ENCODE data around the gene MAD2L2. TPM values are rescaled to one million over a fixed set of nuclear protein-coding genes. Genes with fewer than 3 reads are reported as not detected.

MAD2L2 gene
- total RNA-seq, 6 experiments from 2014 or later = 18.0 to 66.4 (median 29.7) TPM

DNA sequence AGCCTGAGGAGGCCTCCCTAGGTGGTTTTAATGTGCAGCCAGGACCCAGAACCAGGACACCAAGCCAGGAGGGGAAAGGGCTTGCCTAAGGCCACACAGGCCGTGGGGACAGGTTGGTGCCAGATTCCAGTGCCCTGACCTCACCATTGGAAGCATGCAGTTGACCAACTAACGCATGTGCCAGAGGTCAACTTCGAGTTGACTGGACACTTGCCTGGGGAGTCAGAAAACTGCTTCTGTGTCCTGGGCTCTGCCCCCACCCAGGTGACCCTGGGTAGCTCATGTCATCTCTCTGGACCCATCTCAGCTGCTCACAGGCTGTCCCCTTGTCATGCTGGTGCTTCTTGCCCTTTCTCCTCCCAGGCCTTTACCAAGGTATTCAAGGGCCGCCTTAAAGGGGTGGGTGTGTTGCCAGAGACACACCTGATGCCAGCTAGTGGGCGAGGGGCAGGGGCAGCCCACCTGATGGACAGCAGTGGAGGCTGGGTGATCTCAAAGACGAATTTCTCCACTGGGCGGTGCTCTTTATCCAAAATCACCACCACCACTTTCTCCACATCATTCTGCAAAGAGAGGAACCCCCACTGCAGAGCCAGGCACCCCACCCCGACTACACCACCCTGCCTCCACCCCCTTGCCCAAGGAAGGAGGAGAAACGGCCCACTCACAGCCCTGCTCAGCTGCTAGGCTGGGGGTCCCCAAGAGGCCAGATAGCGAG lies 4.4 kb downstream of the MAD2L2 start:
- ATAC-seq = peak; percentile 67 to 77 (median 68)
- H3K9me3 ChIP-seq = no peaks in the 10 kb centered on the region
- no peak overlapping the region for H3K4me3 ChIP-seq
- H3K4me1 ChIP-seq = peaks cover 0 to 46% (median 10%) of the 10 kb centered on the region in 4 donors
- WGBS (ENCODE audit: insufficient coverage, low coverage, low lambda C conversion rate, missing lambda C conversion rate) = 49% methylated on average over 5 of the region's 10 CpGs
- peaks cover 0 to 12% (median 4%) of the 10 kb centered on the region in 4 donors for H3K36me3 ChIP-seq
- no peak for TF ChIP-seq POLR2A (IDR thresholded peaks at IDR 0.05)
- TF ChIP-seq, protein P1, sequence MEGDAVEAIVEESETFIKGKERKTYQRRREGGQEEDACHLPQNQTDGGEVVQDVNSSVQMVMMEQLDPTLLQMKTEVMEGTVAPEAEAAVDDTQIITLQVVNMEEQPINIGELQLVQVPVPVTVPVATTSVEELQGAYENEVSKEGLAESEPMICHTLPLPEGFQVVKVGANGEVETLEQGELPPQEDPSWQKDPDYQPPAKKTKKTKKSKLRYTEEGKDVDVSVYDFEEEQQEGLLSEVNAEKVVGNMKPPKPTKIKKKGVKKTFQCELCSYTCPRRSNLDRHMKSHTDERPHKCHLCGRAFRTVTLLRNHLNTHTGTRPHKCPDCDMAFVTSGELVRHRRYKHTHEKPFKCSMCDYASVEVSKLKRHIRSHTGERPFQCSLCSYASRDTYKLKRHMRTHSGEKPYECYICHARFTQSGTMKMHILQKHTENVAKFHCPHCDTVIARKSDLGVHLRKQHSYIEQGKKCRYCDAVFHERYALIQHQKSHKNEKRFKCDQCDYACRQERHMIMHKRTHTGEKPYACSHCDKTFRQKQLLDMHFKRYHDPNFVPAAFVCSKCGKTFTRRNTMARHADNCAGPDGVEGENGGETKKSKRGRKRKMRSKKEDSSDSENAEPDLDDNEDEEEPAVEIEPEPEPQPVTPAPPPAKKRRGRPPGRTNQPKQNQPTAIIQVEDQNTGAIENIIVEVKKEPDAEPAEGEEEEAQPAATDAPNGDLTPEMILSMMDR (IDR thresholded peaks at IDR 0.05) = no peak
- intact Hi-C loops (cut with DNase I) = no loop called here
- H3K27ac ChIP-seq = peak overlapping the region in 2 of 3 donors; percentile 10 to 68
- peak; percentile 80 to 96 (median 93) for DNase-seq
- H3K27me3 ChIP-seq = no peaks in the 10 kb centered on the region

DNA sequence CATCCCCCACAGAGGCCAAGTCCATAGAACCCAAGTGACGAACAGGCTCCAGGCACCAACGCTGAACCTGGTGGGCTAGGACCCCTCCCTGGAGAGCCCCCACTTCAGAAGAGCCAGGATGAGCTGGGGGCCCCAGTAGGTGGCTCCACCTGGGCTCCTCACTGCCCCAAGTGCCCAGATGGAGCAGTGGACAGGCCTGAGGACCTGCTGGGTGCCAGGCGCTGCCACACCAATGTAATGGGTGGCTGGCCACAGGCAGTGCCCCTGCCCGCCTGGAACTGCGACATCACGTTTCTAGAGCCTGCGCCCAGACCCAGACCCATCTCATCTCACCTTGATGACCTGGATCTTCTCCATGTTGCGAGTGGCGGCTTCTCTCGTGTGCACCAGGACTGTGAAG lies 5.6 kb downstream of the MAD2L2 start:
- H3K4me3 ChIP-seq = no peak overlapping the region
- intact Hi-C loops (cut with DNase I) = no loop called here
- H3K27me3 ChIP-seq = no peaks in the 10 kb centered on the region
- ATAC-seq (no peak), DNase-seq (no peak)
- H3K9me3 ChIP-seq = no peaks in the 10 kb centered on the region
- H3K27ac ChIP-seq = peak overlapping the region in 1 of 3 donors; percentile 68
- 83% methylated on average over 1 of the region's 10 CpGs for WGBS (ENCODE audit: insufficient coverage, low coverage, low lambda C conversion rate, missing lambda C conversion rate)
- TF ChIP-seq, protein P1 (IDR thresholded peaks at IDR 0.05) = no peak
- no peak for TF ChIP-seq POLR2A (IDR thresholded peaks at IDR 0.05)
- peaks cover 0 to 12% (median 4%) of the 10 kb centered on the region in 4 donors for H3K36me3 ChIP-seq
- peaks cover 0 to 50% (median 14%) of the 10 kb centered on the region in 4 donors for H3K4me1 ChIP-seq

DNA sequence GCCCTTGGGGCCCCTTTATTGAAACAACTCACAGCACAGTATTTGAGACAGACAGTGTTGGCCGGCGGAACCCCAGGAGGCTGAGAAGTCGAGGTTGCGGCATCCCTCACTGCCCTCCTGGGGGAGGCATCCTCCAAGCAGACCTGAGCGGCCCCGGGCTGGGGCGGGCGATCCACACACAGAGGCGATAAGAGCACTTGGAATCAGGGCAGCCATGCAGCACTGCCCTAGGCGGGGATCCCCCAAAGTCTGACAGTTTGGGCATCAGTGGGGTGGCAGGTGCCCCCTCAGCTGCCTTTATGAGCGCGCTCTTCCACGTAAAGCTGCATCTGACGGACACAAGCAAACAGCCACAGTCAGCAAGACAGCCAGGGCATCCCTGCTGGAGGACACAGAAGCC lies 6.5 kb downstream of the MAD2L2 start:
- WGBS (ENCODE audit: insufficient coverage, low coverage, low lambda C conversion rate, missing lambda C conversion rate) = no CpG with 5 or more reads among the region's 14 CpGs
- H3K27ac ChIP-seq = no peak overlapping the region
- H3K9me3 ChIP-seq = no peaks in the 10 kb centered on the region
- intact Hi-C loops (cut with DNase I) = no loop called here
- ATAC-seq = no peak
- no peak for TF ChIP-seq POLR2A (IDR thresholded peaks at IDR 0.05)
- TF ChIP-seq, protein P1 (IDR thresholded peaks at IDR 0.05) = no peak
- DNase-seq = no peak
- peaks cover 0 to 45% (median 14%) of the 10 kb centered on the region in 4 donors for H3K4me1 ChIP-seq
- H3K4me3 ChIP-seq = no peak overlapping the region
- no peaks in the 10 kb centered on the region for H3K27me3 ChIP-seq
- peaks cover 0 to 12% (median 4%) of the 10 kb centered on the region in 4 donors for H3K36me3 ChIP-seq

DNA sequence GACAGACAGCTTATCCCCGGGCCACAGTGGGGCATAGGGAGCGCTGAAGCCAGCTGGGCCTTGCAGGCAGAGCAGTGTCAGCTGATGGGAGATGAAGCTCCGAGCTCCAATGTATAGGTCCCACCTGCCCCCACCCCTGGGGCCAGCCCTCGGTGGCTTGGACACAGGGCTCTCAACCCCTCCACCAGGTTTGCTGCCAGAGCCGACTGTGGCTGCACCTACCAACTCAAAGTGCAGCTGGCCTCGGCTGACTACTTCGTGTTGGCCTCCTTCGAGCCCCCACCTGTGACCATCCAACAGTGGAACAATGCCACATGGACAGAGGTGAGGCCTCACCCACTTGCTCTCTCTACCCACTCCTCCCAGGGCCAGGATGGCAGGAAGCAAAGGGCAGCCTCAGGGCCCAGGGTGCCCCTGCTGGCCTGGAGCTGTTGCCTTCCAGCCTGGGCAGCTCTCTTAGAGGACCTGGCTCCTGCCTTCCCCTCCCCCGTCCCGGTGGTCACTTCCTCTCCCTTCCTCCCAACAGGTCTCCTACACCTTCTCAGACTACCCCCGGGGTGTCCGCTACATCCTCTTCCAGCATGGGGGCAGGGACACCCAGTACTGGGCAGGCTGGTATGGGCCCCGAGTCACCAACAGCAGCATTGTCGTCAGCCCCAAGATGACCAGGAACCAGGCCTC lies 7.7 kb downstream of the MAD2L2 start:
- TF ChIP-seq, protein P1 (IDR thresholded peaks at IDR 0.05) = no peak
- TF ChIP-seq POLR2A (IDR thresholded peaks at IDR 0.05) = no peak
- Histone ChIP-seq H3K27me3 (no peaks in the 10 kb centered on the region), H3K4me1 (peaks cover 0 to 45% (median 14%) of the 10 kb centered on the region in 4 donors), H3K27ac (no peak overlapping the region), H3K4me3 (no peak overlapping the region), H3K9me3 (no peaks in the 10 kb centered on the region), H3K36me3 (peaks cover 0 to 12% (median 4%) of the 10 kb centered on the region in 4 donors)
- 67% methylated on average over 1 of the region's 14 CpGs for WGBS (ENCODE audit: insufficient coverage, low coverage, low lambda C conversion rate, missing lambda C conversion rate)
- ATAC-seq (no peak), DNase-seq (no peak)
- intact Hi-C loops (cut with DNase I) = no loop called here

Measured in right lobe of liver (tissue), 6 donors.